ENCODE data around the gene NYAP1.
A peak's percentile ranks its signal among the peaks of the same experiment; 100 is the strongest.

- peak; percentile 77 for TF ChIP-seq CTCF (conservative IDR thresholded peaks at IDR 0.05; ENCODE audit: low read length)
- no peak for TF ChIP-seq EZH2phosphoT487 (IDR thresholded peaks at IDR 0.05; ENCODE audit: borderline replicate concordance)
These were observed 14.3 kb upstream of the NYAP1 start for GRCh38 chr7:100469227-100470044.

All from Loucy (cell line).